ENCODE results near the gene GABRB2.
"Not testable (repeated sequence)": the region's sequence is repeated elsewhere in the genome, so short reads cannot be mapped to it uniquely, and the experiment has no call there.

Gene GABRB2

GRCh38 chr5:161546470-161547301 lies at the start of gene GABRB2:
Gene GABRB2 (minus strand): TSS chr5:161546725. CDS start chr5:161546643, 82 bp downstream.
- peak; percentile 57 for DNase-seq

- DNase-seq, result no peak
These were observed 39.3 kb upstream of the GABRB2 start for GRCh38 chr5:161585798-161586197.

DNA sequence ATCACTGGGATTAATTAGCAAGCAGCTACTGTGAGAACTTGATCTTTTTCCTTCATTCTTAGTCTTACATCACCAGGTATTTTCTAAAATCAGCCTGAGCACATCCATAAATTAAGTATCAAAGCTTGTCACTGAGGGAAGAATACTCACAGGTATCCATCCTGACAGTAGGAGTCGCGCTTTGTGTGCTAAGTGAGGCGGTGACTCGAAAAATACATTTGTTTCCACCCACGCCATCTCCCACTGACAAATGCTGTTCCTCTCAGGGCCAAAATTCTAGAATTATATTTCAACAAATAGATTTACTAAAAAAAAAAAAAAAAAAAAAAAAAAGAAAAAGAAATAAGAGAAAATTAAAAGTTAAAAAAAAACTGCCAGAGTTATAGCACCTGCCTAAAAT lies 34.1 kb upstream of the GABRB2 start:
- no peak for DNase-seq

GRCh38 chr5:161572914-161573313 lies 26.4 kb upstream of the GABRB2 start:
- DNase-seq, result no peak

- no peak for DNase-seq
These were observed 19.6 kb upstream of the GABRB2 start for GRCh38 chr5:161566081-161566480.

DNA sequence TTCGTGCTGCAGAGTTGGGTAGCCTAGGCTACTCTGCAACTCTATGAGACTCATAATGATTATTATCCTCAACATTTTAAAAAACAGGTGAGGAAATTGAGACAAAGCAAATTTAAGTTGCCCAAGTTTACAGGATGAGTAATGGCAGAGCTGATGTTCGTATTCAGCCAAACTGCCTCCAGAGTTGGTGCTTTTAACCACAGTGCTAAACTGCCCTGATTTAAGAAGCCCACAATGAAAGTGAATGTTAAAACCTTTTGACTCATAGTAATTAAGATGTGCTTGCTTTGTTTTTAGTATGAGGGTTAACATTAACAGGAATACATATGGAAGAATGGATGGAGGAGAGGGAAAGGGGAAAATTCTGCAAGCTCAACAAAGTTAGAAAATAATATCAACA lies 15.9 kb upstream of the GABRB2 start:
- no peak for DNase-seq

DNA sequence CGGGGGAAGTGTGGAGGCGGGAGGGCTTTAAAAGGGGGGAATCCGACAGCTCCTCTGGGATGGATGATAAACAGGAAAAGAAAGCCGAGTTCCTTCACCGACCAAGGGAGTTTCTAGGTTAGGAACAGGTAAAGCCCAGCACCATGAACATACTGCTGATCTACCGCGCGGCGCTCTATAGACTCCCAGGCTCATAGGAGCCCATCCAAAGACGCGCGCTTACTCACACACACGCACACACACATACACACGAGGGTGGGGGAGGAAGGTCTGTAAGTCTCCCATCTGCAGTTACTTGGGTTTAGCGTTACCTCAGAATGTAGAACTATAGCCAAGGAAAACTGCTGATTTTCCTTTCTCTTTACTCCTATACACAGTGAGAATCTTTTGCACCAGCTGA lies 2.6 kb upstream of the GABRB2 start:
- DNase-seq, result no peak

DNA sequence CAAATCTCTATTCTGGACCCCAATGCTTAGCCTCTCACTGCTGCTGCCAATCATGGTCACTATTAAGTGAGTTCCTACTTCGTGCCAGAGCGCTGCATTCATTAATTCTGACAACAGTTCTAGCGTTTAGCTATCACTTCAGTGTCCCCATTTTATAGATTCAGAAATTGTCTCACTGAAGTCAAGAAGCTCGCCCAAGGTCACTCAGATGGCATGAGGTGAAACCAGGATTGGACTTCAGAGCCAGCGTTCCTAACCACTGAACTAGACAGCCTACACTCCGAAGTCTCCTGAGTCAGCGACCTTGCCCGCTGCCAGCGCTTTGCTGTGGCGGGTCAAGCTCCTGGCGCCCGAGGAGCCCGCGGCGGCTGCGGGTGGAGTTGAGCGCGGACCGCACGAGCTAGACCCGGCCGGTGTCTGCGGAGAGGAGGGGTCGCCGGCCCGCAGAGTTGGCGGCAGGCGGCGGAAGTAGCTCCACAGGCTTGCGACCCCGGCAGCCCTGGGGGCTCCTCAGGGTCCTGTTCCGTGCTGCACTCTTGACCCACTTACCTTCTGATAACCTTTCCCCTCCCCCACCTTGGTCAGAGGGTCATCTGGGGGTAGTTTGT lies 2.1 kb upstream of the GABRB2 start:
- DNase-seq, result no peak

GRCh38 chr5:161547738-161548486 lies 1.4 kb upstream of the GABRB2 start:
- no peak for DNase-seq

- DNase-seq, result no peak
These were observed 847 bp upstream of the GABRB2 start for GRCh38 chr5:161547406-161547737.

DNA sequence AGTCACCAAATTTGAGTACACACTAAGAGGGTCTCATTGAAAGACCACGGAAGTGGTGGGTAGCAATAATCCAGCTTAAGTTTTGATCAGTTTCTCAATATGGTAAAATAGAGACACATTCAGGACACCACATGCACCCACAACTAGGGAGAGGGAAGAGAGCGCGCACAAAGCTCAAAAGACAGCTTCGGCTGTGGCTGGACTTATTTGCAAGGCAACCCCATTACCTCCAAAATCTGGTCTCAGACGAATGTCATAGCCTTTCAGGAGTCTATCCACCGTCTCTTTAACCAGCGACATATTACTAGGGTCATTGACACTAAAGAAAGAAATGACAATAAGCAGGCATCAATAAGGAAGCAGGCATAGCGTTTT lies 443 bp downstream of the GABRB2 start:
- no peak for DNase-seq

GRCh38 chr5:161545344-161546094 lies 1.0 kb downstream of the GABRB2 start:
- no peak for DNase-seq

GRCh38 chr5:161544350-161544765 lies 2.2 kb downstream of the GABRB2 start:
- peak; percentile 54 for DNase-seq

- no peak for DNase-seq
These were observed 7.5 kb downstream of the GABRB2 start for GRCh38 chr5:161539016-161539415.

GRCh38 chr5:161535762-161536161 lies 10.8 kb downstream of the GABRB2 start:
- no peak for DNase-seq

- no peak for DNase-seq
These were observed 15.8 kb downstream of the GABRB2 start for GRCh38 chr5:161530700-161531099.

- no peak for DNase-seq
These were observed 32.6 kb downstream of the GABRB2 start for GRCh38 chr5:161513942-161514341.

DNA sequence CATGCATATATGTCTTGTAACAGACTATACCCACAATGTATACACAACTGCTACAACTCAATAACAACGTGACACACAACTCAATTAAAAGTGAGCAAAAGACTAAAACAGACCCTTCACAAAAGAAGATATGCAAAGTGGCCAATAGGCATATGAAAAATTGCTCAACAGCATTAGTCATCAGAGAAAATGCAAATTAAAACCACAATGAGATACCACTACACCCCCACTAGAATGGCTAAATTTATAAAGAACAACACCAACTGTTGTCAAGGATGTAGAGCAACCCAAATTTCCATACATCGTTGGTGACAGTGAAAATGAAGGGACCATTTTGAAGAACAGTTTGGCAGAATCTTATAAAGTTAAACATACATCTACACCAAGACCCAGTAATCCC lies 38.9 kb downstream of the GABRB2 start:
- no peak for DNase-seq

DNA sequence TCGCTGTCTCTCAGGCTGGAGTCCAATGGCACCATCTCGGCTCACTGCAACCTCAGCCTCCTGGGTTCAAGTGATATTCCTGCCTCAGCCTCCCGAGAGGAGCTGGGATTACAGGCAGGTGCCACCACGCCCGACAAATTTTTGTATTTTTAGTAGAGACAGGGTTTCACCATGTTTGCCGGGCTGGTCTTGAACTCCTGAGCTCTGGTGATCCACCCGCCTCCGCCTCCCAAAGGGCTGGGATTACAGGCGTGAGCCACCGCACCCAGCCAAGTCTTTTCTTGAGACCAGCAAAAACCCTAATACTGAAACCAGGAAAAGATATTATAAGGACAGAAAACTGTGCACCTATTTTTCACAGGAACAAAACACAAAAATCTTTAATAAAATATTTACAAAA lies 41.4 kb downstream of the GABRB2 start:
- not testable (repeated sequence) for DNase-seq

DNA sequence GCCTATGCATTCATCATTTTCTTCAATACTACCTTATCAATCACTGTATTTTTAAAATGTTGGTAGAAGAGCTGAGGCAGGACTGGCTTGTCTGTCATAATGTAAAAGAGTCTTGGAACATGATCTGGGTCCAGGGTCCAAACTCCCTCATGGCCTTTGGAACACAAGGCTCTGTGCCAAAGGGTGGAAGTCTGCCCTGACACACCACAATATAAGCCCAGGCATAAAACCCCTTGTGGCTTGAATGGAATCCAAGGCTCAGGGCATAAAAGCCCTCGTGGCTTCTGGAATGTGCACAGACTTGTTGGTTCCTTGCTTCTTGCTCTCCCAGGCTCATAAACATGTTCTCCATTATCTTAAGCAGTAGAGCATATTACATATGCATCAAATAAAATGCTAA lies 48.0 kb downstream of the GABRB2 start:
- DNase-seq, result no peak

GRCh38 chr5:161483721-161484120 lies 62.8 kb downstream of the GABRB2 start:
- DNase-seq, result no peak

GRCh38 chr5:161481922-161482321 lies 64.6 kb downstream of the GABRB2 start:
- DNase-seq, result no peak

Measured in activated CD4-positive, alpha-beta T cell treated with anti-CD3 and anti-CD28 coated beads, Interleukin-10, Interleukin-2, amounts not matched to agents 100 ng/mL and 50 ng/mL, durations not matched to agents 16 hours and 8 hours (primary cell).